ENCODE measurements around the gene YIF1A. TPM values are rescaled to one million over a fixed set of nuclear protein-coding genes. Genes with fewer than 3 reads are reported as not detected.

YIF1A gene
- total RNA-seq, 4 donors from 2014 or later: 39.4 to 79.3 (median 64.5) TPM

GRCh38 chr11:66281001-66281400 lies 7.9 kb downstream of the YIF1A start:
- no peak for TF ChIP-seq EP300 (IDR thresholded peaks at IDR 0.05)
- TF ChIP-seq CTCF (IDR thresholded peaks at IDR 0.05): no peak
- no peak for TF ChIP-seq POLR2AphosphoS5 (IDR thresholded peaks at IDR 0.05)
- no peak for TF ChIP-seq POLR2A (IDR thresholded peaks at IDR 0.05)
- Histone ChIP-seq H3K27me3 (peaks cover 3% of the 10 kb centered on the region), H3K27ac (no peak overlapping the region), H3K4me1 (peaks cover 2 to 49% (median 13%) of the 10 kb centered on the region in 3 donors), H3K9me3 (no peaks in the 10 kb centered on the region), H3K4me3 (no peak overlapping the region), H3K36me3 (peaks cover 0 to 38% of the 10 kb centered on the region in 2 donors)
- WGBS, 2 donors (ENCODE audit: low coverage in 1 of 2): 79 to 90% methylated on average over 4 to 5 of the region's 6 CpGs
- no peak for ATAC-seq

GRCh38 chr11:66280428-66280827 lies 8.5 kb downstream of the YIF1A start:
- Histone ChIP-seq H3K4me1 (peaks cover 2 to 45% (median 13%) of the 10 kb centered on the region in 3 donors), H3K27ac (no peak overlapping the region), H3K4me3 (no peak overlapping the region), H3K27me3 (peaks cover 3% of the 10 kb centered on the region), H3K9me3 (no peaks in the 10 kb centered on the region), H3K36me3 (peaks cover 0 to 38% of the 10 kb centered on the region in 2 donors)
- 100% methylated on average over 1 of the region's 14 CpGs; no CpG with 5 or more reads in 1 of the 2 donors for WGBS, 2 donors (ENCODE audit: low coverage in 1 of 2)
- no peak for TF ChIP-seq POLR2AphosphoS5 (IDR thresholded peaks at IDR 0.05)
- no peak for TF ChIP-seq CTCF (IDR thresholded peaks at IDR 0.05)
- TF ChIP-seq EP300 (IDR thresholded peaks at IDR 0.05): no peak
- TF ChIP-seq POLR2A (IDR thresholded peaks at IDR 0.05): no peak
- no peak for ATAC-seq

GRCh38 chr11:66279092-66279734 lies 9.7 kb downstream of the YIF1A start:
- Histone ChIP-seq H3K27ac (no peak overlapping the region), H3K4me1 (peaks cover 2 to 40% (median 13%) of the 10 kb centered on the region in 3 donors), H3K27me3 (peaks cover 3% of the 10 kb centered on the region), H3K4me3 (no peak overlapping the region), H3K36me3 (peaks cover 0 to 38% of the 10 kb centered on the region in 2 donors), H3K9me3 (no peaks in the 10 kb centered on the region)
- 60 to 66% methylated on average over 8 to 13 of the region's 15 CpGs for WGBS, 2 donors (ENCODE audit: low coverage in 1 of 2)
- no peak for TF ChIP-seq POLR2AphosphoS5 (IDR thresholded peaks at IDR 0.05)
- TF ChIP-seq POLR2A (IDR thresholded peaks at IDR 0.05): no peak
- TF ChIP-seq CTCF (IDR thresholded peaks at IDR 0.05): no peak
- no peak for TF ChIP-seq EP300 (IDR thresholded peaks at IDR 0.05)
- ATAC-seq: no peak

- H3K4me3 ChIP-seq: peak overlapping the region in 1 of 2 donors; percentile 49
- WGBS, 2 donors (ENCODE audit: low coverage in 1 of 2): 0 to 3% methylated on average over 6 to 8 of the region's 45 CpGs
Observed at GRCh38 chr11:66278363-66279091, 10.4 kb downstream of the YIF1A start.

More at GRCh38 chr11:66278363-66279091, 10.4 kb downstream of the YIF1A start:
- Histone ChIP-seq H3K27me3 (peaks cover 3% of the 10 kb centered on the region), H3K27ac (peak overlapping the region in 1 of 4 donors; percentile 78), H3K36me3 (peaks cover 0 to 38% of the 10 kb centered on the region in 2 donors), H3K4me1 (peaks cover 2 to 38% (median 13%) of the 10 kb centered on the region in 3 donors), H3K9me3 (no peaks in the 10 kb centered on the region)
- no peak for ATAC-seq
- TF ChIP-seq CTCF (IDR thresholded peaks at IDR 0.05): no peak
- TF ChIP-seq POLR2A (IDR thresholded peaks at IDR 0.05): no peak
- TF ChIP-seq POLR2AphosphoS5 (IDR thresholded peaks at IDR 0.05): no peak
- no peak for TF ChIP-seq EP300 (IDR thresholded peaks at IDR 0.05)
